Activated CD8-positive, alpha-beta T cell treated with anti-CD3 and anti-CD28 coated beads for 36 hours (primary cell): ENCODE data around the gene TAC3. TPM values are rescaled to one million over a fixed set of nuclear protein-coding genes. Genes with fewer than 3 reads are reported as not detected.

Source experiments
- ATAC-seq: fragments of 200-7000 bp; cut with Tn5 transposase; one replicate; pipeline ENCODE4 v1.10.0; 2021; ENCODE audit warnings: mild to moderate bottlenecking, moderate library complexity
- CTCF ChIA-PET: fragments of 350-600 bp; sonication (Branson Sonifier 250); formaldehyde crosslinking; loops from one replicate; lab custom pipeline; 2021; ENCODE audit warnings: antibody characterized with exemption; lab: Charles Lee
- POLR2A ChIA-PET: fragments of 350-600 bp; sonication (Branson Sonifier 250); formaldehyde crosslinking; loops from one replicate; lab custom pipeline; 2021; ENCODE audit warnings: antibody characterized with exemption; lab: Charles Lee
- DNase-seq: peaks from one replicate; pipeline ENCODE4 v3.0.0-alpha.2; 2020
- H3K27ac Mint-ChIP-seq: one replicate; pipeline ENCODE4 v1.8.0; 2021; ENCODE audit warnings: mild to moderate bottlenecking, mixed read lengths
- H3K27me3 Mint-ChIP-seq: one replicate; pipeline ENCODE4 v1.8.0; 2021; ENCODE audit warnings: mixed read lengths
- H3K36me3 Mint-ChIP-seq: one replicate; pipeline ENCODE4 v1.8.0; 2021; ENCODE audit warnings: low read depth, mixed read lengths
- H3K4me1 Mint-ChIP-seq: one replicate; pipeline ENCODE4 v1.8.0; 2021; ENCODE audit warnings: low read depth, mixed read lengths
- H3K4me3 Mint-ChIP-seq: one replicate; pipeline ENCODE4 v1.8.0; 2021; ENCODE audit warnings: mild to moderate bottlenecking, moderate library complexity, mixed read lengths
- H3K9me3 Mint-ChIP-seq: one replicate; pipeline ENCODE4 v1.8.0; 2021; ENCODE audit warnings: mixed read lengths
- CTCF ChIP-seq: fragments of 200-600 bp; IDR thresholded peaks from one replicate; pipeline ENCODE4 v1.8.0; 2022; ENCODE audit warnings: antibody characterized with exemption, mild to moderate bottlenecking
- intact Hi-C: fragments of 100-400 bp; cut with micrococcal nuclease; formaldehyde crosslinking; loops from one replicate; pipeline ENCODE4 v1.10.0; 2022
- total RNA-seq, 2 experiments: library from RNA; stranded (reverse); gene quantifications; one replicate each; pipeline ENCODE4 v1.2.3, GENCODE V29; 2021

The TAC3 gene
- total RNA-seq, 2 experiments from 2014 or later = 0.34 to 0.54 TPM

GRCh38 chr12:57031138-57031725 is 14.9 kb upstream of the TAC3 start:
- Mint-ChIP-seq H3K4me1 (peaks cover 39% of the 10 kb centered on the region), H3K27ac (peak overlapping the region; percentile 26), H3K4me3 (no peak overlapping the region), H3K27me3 (no peaks in the 10 kb centered on the region), H3K36me3 (no peaks in the 10 kb centered on the region), H3K9me3 (no peaks in the 10 kb centered on the region)
- DNase-seq (peak; percentile 39), ATAC-seq (peak; percentile 42)
- ChIA-PET POLR2A (interaction anchor here (0.5 to 1.6 kb wide), 8 partner anchors 11 to 48 kb away, joined by 3 to 8 read pairs (median 4); partner anchors contain the start of gene TAC3), CTCF (interaction anchor here (0.8 to 3.2 kb wide), 14 partner anchors 10 to 193 kb away, joined by 3 to 22 read pairs (median 6); partner anchors contain the start of genes NEMP1 and ZBTB39)
- intact Hi-C loops = no loop called here
- no peak for TF ChIP-seq CTCF

- ChIA-PET CTCF (interaction anchor here (0.7 to 2.6 kb wide), 3 partner anchors 22 to 40 kb away, joined by 3 to 20 read pairs (median 6); no protein-coding TSS in a partner anchor), POLR2A (interaction anchor here (1.1 kb wide), 2 partner anchors 17 to 30 kb away, joined by 3 read pairs; no protein-coding TSS in a partner anchor)
- no peak for TF ChIP-seq CTCF
- no peaks in the 10 kb centered on the region for H3K36me3 Mint-ChIP-seq
- intact Hi-C loops = no loop called here
- DNase-seq (no peak), ATAC-seq (no peak)
- H3K4me1 Mint-ChIP-seq = peaks cover 42% of the 10 kb centered on the region
- H3K9me3 Mint-ChIP-seq = no peaks in the 10 kb centered on the region
- no peak overlapping the region for H3K4me3 Mint-ChIP-seq
- no peaks in the 10 kb centered on the region for H3K27me3 Mint-ChIP-seq
- H3K27ac Mint-ChIP-seq = no peak overlapping the region
These were observed 13.1 kb upstream of the TAC3 start for GRCh38 chr12:57029457-57029856.

GRCh38 chr12:57027805-57028153 is 11.4 kb upstream of the TAC3 start:
- POLR2A ChIA-PET = interaction anchor here (0.7 to 3.7 kb wide), 8 partner anchors 9 to 270 kb away, joined by 3 to 15 read pairs (median 5); partner anchors contain the start of genes NAB2, STAT6 and ZBTB39
- intact Hi-C loops = no loop called here

GRCh38 chr12:57027011-57027804 is 10.9 kb upstream of the TAC3 start:
- Mint-ChIP-seq H3K9me3 (no peaks in the 10 kb centered on the region), H3K27me3 (no peaks in the 10 kb centered on the region), H3K36me3 (no peaks in the 10 kb centered on the region), H3K4me1 (peaks cover 42% of the 10 kb centered on the region), H3K4me3 (peak overlapping the region; percentile 6), H3K27ac (peak overlapping the region; percentile 90)
- peak; percentile 74 for ATAC-seq
- no peak for TF ChIP-seq CTCF
- intact Hi-C loops = no loop called here
- POLR2A ChIA-PET = interaction anchor here (0.6 to 3.7 kb wide), 11 partner anchors 8 to 270 kb away, joined by 3 to 15 read pairs (median 4); partner anchors contain the start of genes NAB2, STAT6 and ZBTB39
- no peak for DNase-seq
- CTCF ChIA-PET = interaction anchor here (0.6 to 3.1 kb wide), 13 partner anchors 9 to 212 kb away, joined by 3 to 21 read pairs (median 4); partner anchors contain the start of genes STAT6 and TAC3

More at GRCh38 chr12:57027805-57028153, 11.4 kb upstream of the TAC3 start:
- no peaks in the 10 kb centered on the region for H3K36me3 Mint-ChIP-seq
- peak overlapping the region; percentile 6 for H3K4me3 Mint-ChIP-seq
- H3K27me3 Mint-ChIP-seq = no peaks in the 10 kb centered on the region
- H3K4me1 Mint-ChIP-seq = peaks cover 42% of the 10 kb centered on the region
- no peak for TF ChIP-seq CTCF
- H3K27ac Mint-ChIP-seq = peak overlapping the region; percentile 90
- ATAC-seq = peak; percentile 61
- DNase-seq = peak; percentile 28
- H3K9me3 Mint-ChIP-seq = no peaks in the 10 kb centered on the region
- CTCF ChIA-PET = interaction anchor here (0.6 to 3.1 kb wide), 13 partner anchors 10 to 217 kb away, joined by 3 to 21 read pairs (median 4); partner anchors contain the start of genes STAT6 and TAC3
